ACC112 (cell line): ENCODE data around the gene CTDP1.

Experiments used
- H2AFZ ChIP-seq: fragments of 200-600 bp; sonication (generic); one replicate; pipeline ENCODE4 v1.6.0; 2017; ENCODE audit warnings: antibody characterized with exemption, low read length; ENCODE audit not compliant: unreplicated experiment
- H3K27ac ChIP-seq: fragments of 200-600 bp; sonication (generic); 2 replicates; pipeline ENCODE4 v1.5.1; 2014; ENCODE audit warnings: low read depth, mild to moderate bottlenecking, antibody characterized with exemption, low read length, moderate library complexity
- H3K27me3 ChIP-seq: fragments of 200-600 bp; sonication (generic); 2 replicates; pipeline ENCODE4 v1.6.1; 2014; ENCODE audit warnings: mild to moderate bottlenecking, antibody characterized with exemption, low read length, moderate library complexity, mixed read lengths; ENCODE audit not compliant: insufficient read depth
- H3K36me3 ChIP-seq: fragments of 200-600 bp; sonication (generic); 2 replicates; pipeline ENCODE4 v1.6.1; 2016; ENCODE audit warnings: mild to moderate bottlenecking, antibody characterized with exemption, low read length, moderate library complexity, mixed read lengths; ENCODE audit not compliant: insufficient read depth
- H3K4me1 ChIP-seq: fragments of 200-600 bp; sonication (generic); one replicate; pipeline ENCODE4 v1.6.1; 2016; ENCODE audit warnings: low read length, mixed read lengths; ENCODE audit not compliant: insufficient read depth, unreplicated experiment, control insufficient read depth
- H3K4me3 ChIP-seq: fragments of 200-600 bp; sonication (generic); 2 replicates; pipeline ENCODE4 v1.5.1; 2014; ENCODE audit warnings: mild to moderate bottlenecking, low read depth, low read length
- H3K79me2 ChIP-seq: fragments of 200-600 bp; sonication (generic); one replicate; pipeline ENCODE4 v1.6.0; 2016; ENCODE audit warnings: low read length; ENCODE audit not compliant: control insufficient read depth, unreplicated experiment, insufficient read depth

Gene CTDP1

DNA sequence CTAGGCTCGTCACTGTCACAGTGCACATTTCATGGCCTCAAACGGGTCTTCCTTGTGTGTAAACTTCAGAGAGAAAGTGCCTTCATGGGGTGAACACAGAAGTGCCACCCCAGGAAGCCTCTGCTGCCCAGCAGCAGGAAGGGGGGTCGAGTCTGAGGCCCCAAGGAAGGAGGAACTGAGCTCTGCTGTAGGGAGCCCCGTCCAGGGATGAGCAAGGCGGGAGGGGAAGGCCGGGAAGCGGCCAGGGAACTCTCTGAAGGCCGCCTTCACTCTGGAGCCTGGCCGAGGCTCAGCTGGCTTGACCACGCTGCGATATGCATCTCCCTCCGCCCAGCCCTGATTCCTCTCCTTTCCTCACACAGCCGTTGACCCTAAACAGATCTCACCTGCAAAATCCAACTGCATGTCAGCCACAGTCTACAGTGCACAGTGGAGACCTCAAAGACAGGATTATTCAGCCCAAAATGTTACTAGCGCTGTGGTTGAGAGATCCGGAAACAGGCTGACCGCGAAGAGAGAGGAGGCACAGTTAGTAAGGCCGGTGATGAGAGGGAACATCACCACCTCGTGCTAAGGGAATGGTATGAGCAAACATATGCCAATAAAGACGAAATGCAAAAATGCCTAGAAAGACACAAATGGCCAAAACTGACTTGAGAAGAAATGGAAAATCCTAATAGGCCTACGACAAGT, 34.2 kb upstream of the CTDP1 start:
- peaks cover 3% of the 10 kb centered on the region for H3K4me1 ChIP-seq
- no peaks in the 10 kb centered on the region for H3K36me3 ChIP-seq
- peaks cover 14% of the 10 kb centered on the region; the same call in 1 of the 2 replicates for H3K27me3 ChIP-seq
- no peaks in the 10 kb centered on the region for H3K79me2 ChIP-seq
- no peak overlapping the region for H3K4me3 ChIP-seq
- H2AFZ ChIP-seq, result no peak overlapping the region
- no peak overlapping the region for H3K27ac ChIP-seq

- Histone ChIP-seq H3K27me3 (peaks cover 28% of the 10 kb centered on the region), H3K4me3 (no peak overlapping the region), H3K79me2 (no peaks in the 10 kb centered on the region), H2AFZ (no peak overlapping the region), H3K36me3 (no peaks in the 10 kb centered on the region), H3K27ac (no peak overlapping the region), H3K4me1 (peaks cover 3% of the 10 kb centered on the region)
Observed at GRCh38 chr18:79647307-79647706, 32.3 kb upstream of the CTDP1 start.

DNA sequence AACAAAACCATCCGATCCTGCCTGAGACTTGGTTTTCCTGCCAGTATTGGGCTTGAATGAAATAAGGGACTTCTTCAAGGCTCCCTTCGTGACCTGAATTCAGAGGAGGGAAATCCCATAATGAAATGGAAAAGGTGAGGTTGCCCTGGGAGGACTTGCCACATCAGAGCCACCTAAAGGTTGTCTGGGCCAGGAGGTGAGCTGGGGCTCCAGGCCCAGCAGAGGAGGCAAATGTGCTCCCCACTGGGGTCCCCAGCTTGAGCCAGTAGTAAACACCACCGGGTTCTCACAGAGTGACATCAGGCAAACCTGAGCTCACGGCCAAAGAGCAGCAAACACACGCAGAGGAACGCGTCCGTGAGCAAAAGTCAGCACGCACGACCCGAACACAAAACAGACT, 28.6 kb upstream of the CTDP1 start:
- Histone ChIP-seq H3K4me3 (no peak overlapping the region), H3K27me3 (peaks cover 56% of the 10 kb centered on the region), H3K4me1 (no peaks in the 10 kb centered on the region), H3K79me2 (no peaks in the 10 kb centered on the region), H3K27ac (no peak overlapping the region), H3K36me3 (no peaks in the 10 kb centered on the region), H2AFZ (no peak overlapping the region)

DNA sequence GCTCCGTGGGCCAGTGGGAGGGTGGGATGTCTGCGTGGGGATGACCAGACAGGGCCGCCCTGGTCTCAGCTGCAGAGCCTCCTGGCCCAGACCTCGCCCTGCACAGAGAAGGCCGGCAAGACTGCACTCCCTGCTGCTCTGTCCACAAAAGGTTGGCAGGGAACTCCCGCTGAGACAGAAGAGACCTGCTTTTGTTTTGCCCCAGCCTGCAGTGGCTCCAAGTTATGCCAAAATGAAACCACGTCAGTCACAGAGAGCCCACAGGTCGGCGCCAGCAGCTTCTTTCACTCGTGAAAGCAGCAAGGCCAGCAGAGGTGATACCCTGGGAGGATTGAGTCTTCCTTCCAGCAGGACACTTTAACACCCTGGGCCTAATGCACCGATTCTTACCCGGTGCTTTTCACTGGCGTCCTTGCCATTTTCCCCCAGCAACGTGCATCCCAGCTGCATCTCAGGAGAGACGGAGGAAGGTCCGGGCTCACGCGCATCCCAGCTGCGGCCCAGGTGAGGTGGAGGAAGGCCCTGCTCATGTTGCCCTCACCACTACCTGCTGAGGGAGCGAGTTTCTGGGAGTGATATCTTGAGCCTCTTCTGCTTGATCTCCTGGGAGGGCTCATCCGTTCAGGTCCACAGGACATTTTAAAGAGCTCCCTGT, 22.1 kb upstream of the CTDP1 start:
- H3K79me2 ChIP-seq, result no peaks in the 10 kb centered on the region
- no peak overlapping the region for H3K27ac ChIP-seq
- no peaks in the 10 kb centered on the region for H3K4me1 ChIP-seq
- H2AFZ ChIP-seq, result no peak overlapping the region
- H3K4me3 ChIP-seq, result no peak overlapping the region
- H3K27me3 ChIP-seq, result peaks cover 77% of the 10 kb centered on the region
- no peaks in the 10 kb centered on the region for H3K36me3 ChIP-seq

GRCh38 chr18:79658366-79658765, 21.2 kb upstream of the CTDP1 start:
- Histone ChIP-seq H3K36me3 (no peaks in the 10 kb centered on the region), H3K27me3 (peaks cover 80% of the 10 kb centered on the region), H3K4me3 (no peak overlapping the region), H3K4me1 (no peaks in the 10 kb centered on the region), H3K27ac (no peak overlapping the region), H2AFZ (no peak overlapping the region), H3K79me2 (no peaks in the 10 kb centered on the region)

- H3K27me3 ChIP-seq, result peaks cover 74% of the 10 kb centered on the region
Observed at GRCh38 chr18:79659733-79660132, 19.9 kb upstream of the CTDP1 start.

DNA sequence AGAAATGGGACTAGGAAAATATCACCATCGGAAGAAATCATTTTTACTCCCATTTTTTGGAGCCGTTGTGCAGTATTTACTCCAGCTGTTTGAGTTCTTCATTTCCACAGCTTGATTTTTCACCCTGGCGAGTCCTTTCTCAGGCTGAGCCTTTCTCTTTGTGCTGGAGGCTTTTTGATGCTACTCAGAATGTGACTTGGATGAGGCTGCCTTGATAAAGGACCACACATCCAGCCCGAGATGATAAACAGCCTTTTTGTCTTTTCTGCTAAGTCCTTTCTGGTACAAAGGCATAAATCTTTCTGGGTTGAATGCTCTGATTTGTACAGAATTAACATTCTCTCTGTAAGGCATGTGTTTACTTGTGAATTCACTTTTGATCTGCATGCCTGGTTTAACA, 17.6 kb upstream of the CTDP1 start:
- no peaks in the 10 kb centered on the region for H3K4me1 ChIP-seq
- peaks cover 63% of the 10 kb centered on the region for H3K27me3 ChIP-seq
- no peak overlapping the region for H2AFZ ChIP-seq

More at GRCh38 chr18:79659733-79660132, 19.9 kb upstream of the CTDP1 start:
- no peak overlapping the region for H2AFZ ChIP-seq
- no peaks in the 10 kb centered on the region for H3K79me2 ChIP-seq
- H3K4me1 ChIP-seq, result no peaks in the 10 kb centered on the region
- H3K27ac ChIP-seq, result no peak overlapping the region
- no peaks in the 10 kb centered on the region for H3K36me3 ChIP-seq
- H3K4me3 ChIP-seq, result no peak overlapping the region

DNA sequence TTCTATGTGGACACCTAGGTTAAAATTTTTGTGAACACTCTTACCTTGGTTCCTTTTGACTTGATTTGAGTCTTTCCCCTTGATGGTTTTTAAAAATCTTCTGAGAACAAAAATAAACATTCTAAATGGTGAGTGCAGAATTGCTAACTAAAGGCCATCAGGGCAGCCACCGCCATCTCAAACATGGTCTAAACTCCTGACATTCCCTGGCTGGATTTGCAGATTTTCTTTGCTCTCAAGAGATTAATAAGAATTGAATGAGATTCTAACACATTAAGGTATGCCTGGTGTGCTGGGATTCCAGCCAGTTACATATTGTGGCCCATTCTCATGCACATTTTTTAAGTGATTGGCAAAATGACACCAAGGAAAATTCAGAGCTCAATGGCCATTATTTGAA, 17.2 kb upstream of the CTDP1 start:
- Histone ChIP-seq H3K4me1 (no peaks in the 10 kb centered on the region), H3K27ac (no peak overlapping the region), H3K27me3 (peaks cover 66% of the 10 kb centered on the region), H3K4me3 (no peak overlapping the region), H3K36me3 (no peaks in the 10 kb centered on the region), H3K79me2 (no peaks in the 10 kb centered on the region), H2AFZ (no peak overlapping the region)

More for the DNA sequence above, 17.6 kb upstream of the CTDP1 start:
- Histone ChIP-seq H3K36me3 (no peaks in the 10 kb centered on the region), H3K4me3 (no peak overlapping the region), H3K79me2 (no peaks in the 10 kb centered on the region), H3K27ac (no peak overlapping the region)

- Histone ChIP-seq H3K4me3 (no peak overlapping the region), H3K27ac (no peak overlapping the region), H3K36me3 (no peaks in the 10 kb centered on the region), H3K4me1 (no peaks in the 10 kb centered on the region), H2AFZ (no peak overlapping the region), H3K79me2 (no peaks in the 10 kb centered on the region), H3K27me3 (peaks cover 52% of the 10 kb centered on the region)
Observed at GRCh38 chr18:79664525-79665125, 15.0 kb upstream of the CTDP1 start.

- Histone ChIP-seq H3K4me1 (no peaks in the 10 kb centered on the region), H3K36me3 (no peaks in the 10 kb centered on the region), H3K79me2 (no peaks in the 10 kb centered on the region), H3K27ac (no peak overlapping the region), H3K4me3 (no peak overlapping the region), H3K27me3 (peaks cover 18% of the 10 kb centered on the region), H2AFZ (no peak overlapping the region)
Observed at GRCh38 chr18:79668203-79668602, 11.4 kb upstream of the CTDP1 start.
